Measurements from ENCODE around the gene KARS1.

KARS1 gene

DNA sequence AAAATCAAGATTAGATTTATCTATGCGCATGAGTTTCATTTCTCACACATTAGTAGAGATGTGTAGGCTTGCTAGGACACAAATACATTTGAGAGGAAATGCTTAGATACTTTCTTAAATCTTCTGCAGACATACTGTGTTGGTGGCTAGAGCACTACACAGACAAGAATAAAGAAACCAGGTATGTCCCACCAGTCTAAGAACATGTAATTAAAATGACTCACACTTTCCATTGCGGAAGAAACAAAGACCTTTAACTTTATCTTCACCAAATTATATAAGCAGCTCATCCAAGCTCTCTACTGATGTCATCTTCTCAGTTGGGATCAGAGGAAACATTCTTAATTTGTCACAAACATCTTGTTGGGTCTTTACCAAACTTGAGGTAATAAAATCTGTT lies 68.7 kb downstream of the KARS1 start:
- no peak for DNase-seq

DNA sequence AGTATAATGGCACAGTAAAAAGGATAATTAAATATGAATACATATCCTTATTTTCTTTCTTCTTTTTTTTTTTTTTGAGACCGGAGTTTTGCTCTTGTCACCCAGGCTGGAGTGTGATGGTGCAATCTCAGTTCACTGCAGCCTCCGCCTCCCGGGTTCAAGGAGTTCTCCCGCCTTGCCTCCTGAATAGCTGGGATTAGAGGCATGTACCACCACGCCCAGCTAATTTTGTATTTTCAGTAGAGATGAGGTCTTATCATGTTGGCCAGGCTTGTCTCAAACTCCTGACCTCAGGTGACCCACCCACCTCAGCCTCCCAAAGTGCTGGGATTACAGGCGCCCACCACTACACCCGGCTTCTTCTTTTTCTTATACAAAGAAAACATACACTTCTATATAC lies 69.3 kb downstream of the KARS1 start:
- DNase-seq, result no peak

All from stimulated activated naive CD4-positive, alpha-beta T cell treated with Interleukin-2 at 50 U/mL for 16 hours (primary cell).